CD4-positive, alpha-beta T cell (primary cell): ENCODE data around the gene SHISA2. TPM values are rescaled to one million over a fixed set of nuclear protein-coding genes. Genes with fewer than 3 reads are reported as not detected.
"Not testable (repeated sequence)": the region's sequence is repeated elsewhere in the genome, so short reads cannot be mapped to it uniquely, and the experiment has no call there.

Experiments used
- ATAC-seq: fragments of 200-7000 bp; cut with Tn5 transposase; one replicate; pipeline ENCODE4 v1.10.0; 2022; ENCODE audit warnings: mild to moderate bottlenecking; ENCODE audit not compliant: poor library complexity
- CTCF ChIA-PET: fragments of 350-600 bp; sonication (Branson Sonifier 250); formaldehyde crosslinking; loops from one replicate; lab custom pipeline; 2021; ENCODE audit warnings: antibody characterized with exemption, inconsistent platforms; lab: Charles Lee
- POLR2A ChIA-PET: fragments of 350-600 bp; sonication (Branson Sonifier 250); formaldehyde crosslinking; loops from one replicate; lab custom pipeline; 2021; ENCODE audit warnings: antibody characterized with exemption, inconsistent platforms; lab: Charles Lee
- DNase-seq, 14 experiments: peaks; one replicate each; pipeline ENCODE4 v3.0.0-alpha.2; 2013 to 2020; ENCODE audit warnings: mixed read lengths in 2 of 14
- H3K27ac ChIP-seq, 2 donors: one replicate each; pipeline versions ENCODE4 v1.5.1 to v1.7.0; 2013; ENCODE audit warnings: low read length in 2 of 2, low read depth in 1 of 2, mild to moderate bottlenecking in 1 of 2
- H3K27me3 ChIP-seq, 2 experiments: 1 replicate in 1 of 2; 2 replicates in 1 of 2; pipeline versions ENCODE4 v1.6.1 to v1.7.0; 2013; ENCODE audit warnings: low read length in 2 of 2, control low read depth in 1 of 2, mild to moderate bottlenecking in 1 of 2, moderate library complexity in 1 of 2; ENCODE audit not compliant: insufficient read depth in 2 of 2, control insufficient read depth in 1 of 2
- H3K36me3 ChIP-seq: one replicate; pipeline ENCODE4 v1.6.1; 2013; ENCODE audit warnings: low read length, control low read depth; ENCODE audit not compliant: insufficient read depth
- H3K4me1 ChIP-seq: one replicate; pipeline ENCODE4 v1.6.1; 2013; ENCODE audit warnings: low read length, control low read depth; ENCODE audit not compliant: insufficient read depth
- H3K4me3 ChIP-seq: one replicate; pipeline ENCODE4 v1.5.1; 2013; ENCODE audit warnings: mild to moderate bottlenecking, low read length, moderate library complexity
- H3K9me3 ChIP-seq, 2 experiments: 1 replicate in 1 of 2; 2 replicates in 1 of 2; pipeline versions ENCODE4 v1.6.1 to v1.7.0; 2013; ENCODE audit warnings: low read length in 2 of 2, mild to moderate bottlenecking in 2 of 2, control low read depth in 1 of 2, moderate library complexity in 1 of 2; ENCODE audit not compliant: control insufficient read depth in 1 of 2, insufficient read depth in 1 of 2
- H3K27ac Mint-ChIP-seq: one replicate; pipeline ENCODE4 v1.8.0; 2020; ENCODE audit warnings: mixed read lengths
- H3K27me3 Mint-ChIP-seq: one replicate; pipeline ENCODE4 v1.8.0; 2021; ENCODE audit warnings: mixed read lengths
- H3K36me3 Mint-ChIP-seq: one replicate; pipeline ENCODE4 v1.8.0; 2021; ENCODE audit warnings: low read depth, mixed read lengths
- H3K4me1 Mint-ChIP-seq: one replicate; pipeline ENCODE4 v1.8.0; 2021; ENCODE audit warnings: low read depth, mixed read lengths
- H3K4me3 Mint-ChIP-seq: one replicate; pipeline ENCODE4 v1.8.0; 2020; ENCODE audit warnings: mild to moderate bottlenecking, mixed read lengths
- H3K9me3 Mint-ChIP-seq: one replicate; pipeline ENCODE4 v1.8.0; 2020; ENCODE audit warnings: mixed read lengths
- CTCF ChIP-seq: fragments of 200-600 bp; IDR thresholded peaks from one replicate; pipeline ENCODE4 v1.8.0; 2022; ENCODE audit warnings: antibody characterized with exemption, mild to moderate bottlenecking
- intact Hi-C, 2 experiments: fragments of 100-400 bp; cut with DNase I in 1 of 2; cut with micrococcal nuclease in 1 of 2; formaldehyde crosslinking; loops; one replicate each; pipeline versions ENCODE4 v1.15.1 to v1.9.0; 2023 to 2025; cut with DNase I, micrococcal nuclease
- total RNA-seq, 174 experiments: library from RNA in 2 of 174; stranded (reverse) in 2 of 174; gene quantifications; one replicate each; pipeline ENCODE4 v1.2.3 and lab custom pipeline; 2021 to 2026

The SHISA2 gene
- total RNA-seq, 2 experiments from 2014 or later = 0.52 to 0.92 TPM

DNA sequence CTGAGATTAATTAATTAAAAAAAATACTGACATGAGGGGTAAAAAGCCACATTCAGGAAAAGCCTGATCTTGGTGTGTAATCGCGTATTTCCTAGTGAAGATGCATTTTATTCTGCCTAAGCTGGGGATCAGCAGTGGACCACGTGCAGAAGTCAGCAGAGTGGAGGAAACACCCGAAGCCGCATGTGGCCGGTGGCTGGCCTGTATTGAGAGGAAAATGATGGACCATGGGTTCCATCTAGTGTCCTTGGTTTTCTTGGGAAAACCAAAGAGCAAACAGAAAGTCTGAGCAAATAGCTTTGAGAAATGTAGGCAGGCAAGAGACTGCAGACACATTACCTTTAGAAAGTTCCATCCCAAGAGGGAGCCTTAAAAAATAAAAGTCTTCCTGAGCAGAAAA is 23.7 kb upstream of the SHISA2 start:
- Mint-ChIP-seq H3K9me3 (no peaks in the 10 kb centered on the region), H3K27ac (no peak overlapping the region), H3K4me1 (no peaks in the 10 kb centered on the region), H3K4me3 (no peak overlapping the region), H3K36me3 (no peaks in the 10 kb centered on the region), H3K27me3 (peaks cover 75% of the 10 kb centered on the region)
- H3K27me3 ChIP-seq = peaks cover 5 to 9% of the 10 kb centered on the region in 2 experiments
- POLR2A ChIA-PET = no interaction called here
- no peak overlapping the region for H3K4me3 ChIP-seq
- H3K36me3 ChIP-seq = no peaks in the 10 kb centered on the region
- ATAC-seq (no peak), DNase-seq (no peak)
- no peaks in the 10 kb centered on the region for H3K9me3 ChIP-seq
- CTCF ChIA-PET = interaction anchor here (1.0 kb wide), 1 partner anchor 246 kb away, joined by 3 read pairs; no protein-coding TSS in a partner anchor
- TF ChIP-seq CTCF = no peak
- H3K4me1 ChIP-seq = no peaks in the 10 kb centered on the region
- H3K27ac ChIP-seq = no peak overlapping the region
- intact Hi-C loops = loop anchor here in 1 of 2 experiments (10.0 kb wide), 1 partner anchor 1071 kb away; no protein-coding TSS in a partner anchor

- Histone ChIP-seq H3K4me1 (no peaks in the 10 kb centered on the region), H3K36me3 (no peaks in the 10 kb centered on the region), H3K27ac (no peak overlapping the region), H3K9me3 (no peaks in the 10 kb centered on the region), H3K4me3 (no peak overlapping the region), H3K27me3 (peaks cover 5 to 9% of the 10 kb centered on the region in 2 experiments)
- Mint-ChIP-seq H3K4me3 (no peak overlapping the region), H3K9me3 (no peaks in the 10 kb centered on the region), H3K27ac (no peak overlapping the region), H3K36me3 (no peaks in the 10 kb centered on the region), H3K4me1 (no peaks in the 10 kb centered on the region), H3K27me3 (peaks cover 67% of the 10 kb centered on the region)
- DNase-seq (no peak), ATAC-seq (no peak)
- intact Hi-C loops = loop anchor here (5.0 to 10.0 kb wide), 2 partner anchors 1070 to 1072 kb away; no protein-coding TSS in a partner anchor
- TF ChIP-seq CTCF = no peak
- POLR2A ChIA-PET = no interaction called here
- CTCF ChIA-PET = interaction anchor here (0.8 to 1.0 kb wide), 2 partner anchors 245 to 501 kb away, joined by 3 read pairs; no protein-coding TSS in a partner anchor
Observed at GRCh38 chr13:26074706-26075105, 22.9 kb upstream of the SHISA2 start.

DNA sequence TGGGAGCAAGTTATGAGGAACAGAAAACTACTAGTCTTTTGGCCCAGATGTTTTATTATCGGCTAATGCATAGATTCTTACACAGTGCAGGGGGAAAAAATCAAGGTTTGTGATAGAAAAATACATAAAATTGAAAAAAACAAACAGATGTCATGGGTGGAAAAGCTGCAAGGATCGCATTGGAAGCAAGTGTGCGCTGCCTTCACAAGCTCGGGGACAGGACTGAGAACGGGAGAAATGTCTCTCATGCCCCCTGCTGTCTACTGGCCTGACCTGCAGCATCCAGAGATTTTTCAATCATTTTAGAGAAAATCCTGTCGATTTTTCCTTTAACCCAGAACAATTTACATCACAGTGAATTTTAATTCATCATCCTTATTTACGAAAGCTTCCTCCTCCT is 20.5 kb upstream of the SHISA2 start:
- H3K27ac ChIP-seq, H3K4me1 Mint-ChIP-seq, ATAC-seq, H3K4me1 ChIP-seq, H3K4me3 ChIP-seq, H3K9me3 Mint-ChIP-seq, H3K9me3 ChIP-seq, H3K4me3 Mint-ChIP-seq, H3K36me3 ChIP-seq, H3K27me3 ChIP-seq, H3K36me3 Mint-ChIP-seq, POLR2A ChIA-PET, H3K27ac Mint-ChIP-seq: not testable (repeated sequence)
- peaks cover 59% of the 10 kb centered on the region for H3K27me3 Mint-ChIP-seq
- DNase-seq = peak in 1 of 14 experiments; percentile 9
- CTCF ChIA-PET = interaction anchor here (0.7 kb wide), 1 partner anchor 498 kb away, joined by 4 read pairs; no protein-coding TSS in a partner anchor
- intact Hi-C loops = loop anchor here (1.0 to 10.0 kb wide), 3 partner anchors 498 to 1070 kb away; no protein-coding TSS in a partner anchor

GRCh38 chr13:26071691-26072090 is 19.9 kb upstream of the SHISA2 start:
- Mint-ChIP-seq H3K4me3 (no peak overlapping the region), H3K4me1 (no peaks in the 10 kb centered on the region), H3K27ac (no peak overlapping the region), H3K36me3 (no peaks in the 10 kb centered on the region), H3K27me3 (peaks cover 52% of the 10 kb centered on the region), H3K9me3 (no peaks in the 10 kb centered on the region)
- Histone ChIP-seq H3K4me1 (no peaks in the 10 kb centered on the region), H3K9me3 (no peaks in the 10 kb centered on the region), H3K4me3 (no peak overlapping the region), H3K27me3 (peaks cover 7 to 9% of the 10 kb centered on the region in 2 experiments), H3K36me3 (no peaks in the 10 kb centered on the region), H3K27ac (no peak overlapping the region)
- DNase-seq = no peak
- intact Hi-C loops = loop anchor here (1.0 to 10.0 kb wide), 3 partner anchors 497 to 1069 kb away; no protein-coding TSS in a partner anchor
- no peak for ATAC-seq
- TF ChIP-seq CTCF = no peak
- ChIA-PET CTCF (interaction anchor here (0.7 kb wide), 1 partner anchor 497 kb away, joined by 4 read pairs; no protein-coding TSS in a partner anchor), POLR2A (no interaction called here)

- H3K4me1 ChIP-seq, H3K27me3 ChIP-seq, POLR2A ChIA-PET, H3K27ac ChIP-seq, H3K36me3 Mint-ChIP-seq, H3K4me3 ChIP-seq, H3K27ac Mint-ChIP-seq, ATAC-seq, H3K9me3 ChIP-seq, H3K36me3 ChIP-seq, H3K4me3 Mint-ChIP-seq, DNase-seq, H3K4me1 Mint-ChIP-seq, H3K9me3 Mint-ChIP-seq: not testable (repeated sequence)
- intact Hi-C loops = loop anchor here (5.0 to 10.0 kb wide), 2 partner anchors 1065 to 1067 kb away; no protein-coding TSS in a partner anchor
- CTCF ChIA-PET = interaction anchor here (1.3 kb wide), 1 partner anchor 495 kb away, joined by 5 read pairs; no protein-coding TSS in a partner anchor
- peaks cover 38% of the 10 kb centered on the region for H3K27me3 Mint-ChIP-seq
Observed at GRCh38 chr13:26069642-26070041, 17.8 kb upstream of the SHISA2 start.
